ENCODE results near the gene PALLD. TPM values are rescaled to one million over a fixed set of nuclear protein-coding genes. Genes with fewer than 3 reads are reported as not detected.

The PALLD gene
- polyA plus RNA-seq, 3 donors = 6.1 to 11.8 (median 9.9) TPM

- no peak overlapping the region for H3K9ac ChIP-seq (ENCODE audit: insufficient read depth, low read length, poor library complexity, severe bottlenecking)
- no peaks in the 10 kb centered on the region for H3K4me1 Mint-ChIP-seq
- no peaks in the 10 kb centered on the region for H3K36me3 Mint-ChIP-seq
- H4K20me1 ChIP-seq (ENCODE audit: insufficient read depth, low read length) = no peaks in the 10 kb centered on the region
- no peak overlapping the region for H3K4me3 ChIP-seq (replicated peaks in 1 of 3; ENCODE audit: low read depth in 2 of 3, low read length in 3 of 3)
- intact Hi-C loops (cut with micrococcal nuclease) = no loop called here
- no peak overlapping the region for H3K4me2 ChIP-seq (replicated peaks; ENCODE audit: extremely low read depth, low read length, poor library complexity, severe bottlenecking)
- no peak overlapping the region for H3K27ac Mint-ChIP-seq
- DNase-seq = no peak
- no peaks in the 10 kb centered on the region for H3K9me3 Mint-ChIP-seq
- H3K27me3 ChIP-seq (ENCODE audit: control insufficient read depth in 2 of 2, insufficient read depth in 2 of 2, low read length in 2 of 2) = no peaks in the 10 kb centered on the region
- H3K79me2 ChIP-seq (ENCODE audit: insufficient read depth, low read length) = no peaks in the 10 kb centered on the region
- WGBS (ENCODE audit: insufficient coverage) = no CpG with 5 or more reads among the region's 4 CpGs
- TF ChIP-seq, protein P1, sequence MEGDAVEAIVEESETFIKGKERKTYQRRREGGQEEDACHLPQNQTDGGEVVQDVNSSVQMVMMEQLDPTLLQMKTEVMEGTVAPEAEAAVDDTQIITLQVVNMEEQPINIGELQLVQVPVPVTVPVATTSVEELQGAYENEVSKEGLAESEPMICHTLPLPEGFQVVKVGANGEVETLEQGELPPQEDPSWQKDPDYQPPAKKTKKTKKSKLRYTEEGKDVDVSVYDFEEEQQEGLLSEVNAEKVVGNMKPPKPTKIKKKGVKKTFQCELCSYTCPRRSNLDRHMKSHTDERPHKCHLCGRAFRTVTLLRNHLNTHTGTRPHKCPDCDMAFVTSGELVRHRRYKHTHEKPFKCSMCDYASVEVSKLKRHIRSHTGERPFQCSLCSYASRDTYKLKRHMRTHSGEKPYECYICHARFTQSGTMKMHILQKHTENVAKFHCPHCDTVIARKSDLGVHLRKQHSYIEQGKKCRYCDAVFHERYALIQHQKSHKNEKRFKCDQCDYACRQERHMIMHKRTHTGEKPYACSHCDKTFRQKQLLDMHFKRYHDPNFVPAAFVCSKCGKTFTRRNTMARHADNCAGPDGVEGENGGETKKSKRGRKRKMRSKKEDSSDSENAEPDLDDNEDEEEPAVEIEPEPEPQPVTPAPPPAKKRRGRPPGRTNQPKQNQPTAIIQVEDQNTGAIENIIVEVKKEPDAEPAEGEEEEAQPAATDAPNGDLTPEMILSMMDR (IDR thresholded peaks at IDR 0.05) = no peak
- H3K36me3 ChIP-seq (replicated peaks in 1 of 2; ENCODE audit: control insufficient read depth in 1 of 2, insufficient read depth in 2 of 2, low read length in 2 of 2) = no peaks in the 10 kb centered on the region
- peaks cover 0 to 3% (median 0%) of the 10 kb centered on the region in 3 donors for H3K27me3 Mint-ChIP-seq (ENCODE audit: low read depth in 3 of 3)
- H2AFZ ChIP-seq (ENCODE audit: insufficient read depth, low read depth, low read length, poor library complexity, severe bottlenecking) = no peak overlapping the region
- no peak overlapping the region for H3K27ac ChIP-seq (ENCODE audit: low read depth in 1 of 2, low read length in 2 of 2)
- H3K9me3 ChIP-seq (replicated peaks in 1 of 2; ENCODE audit: control insufficient read depth in 1 of 2, insufficient read depth in 1 of 2, low read length in 2 of 2) = no peaks in the 10 kb centered on the region
- H3K4me3 Mint-ChIP-seq = no peak overlapping the region
- no peaks in the 10 kb centered on the region for H3K4me1 ChIP-seq (ENCODE audit: control insufficient read depth in 1 of 2, insufficient read depth in 2 of 2, low read length in 2 of 2)
Observed at GRCh38 chr4:168537086-168537485, 40.2 kb downstream of the PALLD start.

GRCh38 chr4:168537571-168537970, 40.7 kb downstream of the PALLD start:
- no peak overlapping the region for H3K4me3 Mint-ChIP-seq
- H3K27me3 Mint-ChIP-seq (ENCODE audit: low read depth in 3 of 3) = peaks cover 0 to 3% (median 0%) of the 10 kb centered on the region in 3 donors
- no peaks in the 10 kb centered on the region for H3K9me3 Mint-ChIP-seq
- H3K27ac Mint-ChIP-seq = no peak overlapping the region
- Histone ChIP-seq H3K27me3 (ENCODE audit: control insufficient read depth in 2 of 2, insufficient read depth in 2 of 2, low read length in 2 of 2) (no peaks in the 10 kb centered on the region), H3K9me3 (replicated peaks in 1 of 2; ENCODE audit: control insufficient read depth in 1 of 2, insufficient read depth in 1 of 2, low read length in 2 of 2) (no peaks in the 10 kb centered on the region), H3K9ac (ENCODE audit: insufficient read depth, low read length, poor library complexity, severe bottlenecking) (no peak overlapping the region), H3K79me2 (ENCODE audit: insufficient read depth, low read length) (no peaks in the 10 kb centered on the region), H3K36me3 (replicated peaks in 1 of 2; ENCODE audit: control insufficient read depth in 1 of 2, insufficient read depth in 2 of 2, low read length in 2 of 2) (no peaks in the 10 kb centered on the region), H4K20me1 (ENCODE audit: insufficient read depth, low read length) (no peaks in the 10 kb centered on the region), H3K4me1 (ENCODE audit: control insufficient read depth in 1 of 2, insufficient read depth in 2 of 2, low read length in 2 of 2) (no peaks in the 10 kb centered on the region), H3K27ac (ENCODE audit: low read depth in 1 of 2, low read length in 2 of 2) (no peak overlapping the region), H3K4me2 (replicated peaks; ENCODE audit: extremely low read depth, low read length, poor library complexity, severe bottlenecking) (no peak overlapping the region), H2AFZ (ENCODE audit: insufficient read depth, low read depth, low read length, poor library complexity, severe bottlenecking) (no peak overlapping the region), H3K4me3 (replicated peaks in 1 of 3; ENCODE audit: low read depth in 2 of 3, low read length in 3 of 3) (no peak overlapping the region)
- no peaks in the 10 kb centered on the region for H3K4me1 Mint-ChIP-seq
- DNase-seq = no peak
- WGBS (ENCODE audit: insufficient coverage) = 95% methylated on average over 3 of the region's 3 CpGs
- H3K36me3 Mint-ChIP-seq = no peaks in the 10 kb centered on the region
- intact Hi-C loops (cut with micrococcal nuclease) = no loop called here
- TF ChIP-seq, protein P1 (IDR thresholded peaks at IDR 0.05) = no peak

All from CD14-positive monocyte (primary cell).